ENCODE data around the gene CBX2.

- TF ChIP-seq EZH2 (IDR thresholded peaks at IDR 0.05) (peak; percentile 73), CTCF (IDR thresholded peaks at IDR 0.05) (no peak), EZH2phosphoT487 (IDR thresholded peaks at IDR 0.05) (peak; percentile 83)
These were observed 21.8 kb downstream of the CBX2 start for GRCh38 chr17:79799538-79800324.
